Brain microvascular endothelial cell (primary cell): ENCODE measurements around the gene SERPINA4.
A peak's percentile ranks its signal among the peaks of the same experiment; 100 is the strongest.

Experiments used
- DNase-seq: peaks from one replicate; pipeline ENCODE4 v3.0.0-alpha.2; 2020
- H3K27ac ChIP-seq: fragments of 250-450 bp; sonication (Bioruptor Pico); 2 replicates; pipeline ENCODE4 v1.5.1; 2020; ENCODE audit warnings: mild to moderate bottlenecking, moderate library complexity
- H3K27me3 ChIP-seq: fragments of 250-450 bp; sonication (Bioruptor Pico); replicated peaks from 2 replicates; pipeline ENCODE4 v1.5.1; 2020; ENCODE audit warnings: mild to moderate bottlenecking
- H3K36me3 ChIP-seq: fragments of 250-450 bp; sonication (Bioruptor Pico); replicated peaks from 2 replicates; pipeline ENCODE4 v1.5.1; 2020; ENCODE audit warnings: mild to moderate bottlenecking
- H3K4me3 ChIP-seq: 2 replicates; pipeline ENCODE4 v1.5.1; 2011; ENCODE audit warnings: low read depth, mild to moderate bottlenecking, control low read depth, low read length, moderate library complexity
- CTCF ChIP-seq: IDR thresholded peaks from 2 replicates; pipeline ENCODE4 v1.5.1; 2011; ENCODE audit warnings: low read depth, mild to moderate bottlenecking, moderate library complexity, low read length, control low read depth, inconsistent platforms; ENCODE audit errors: missing control alignments
- in situ Hi-C: cut with HindIII; loops from 2 replicates; pipeline ENCODE4 v1.10.0; 2017; ENCODE audit warnings: low sequenced_read_pairs, low pct_ligation_motif_present

SERPINA4 gene

DNA sequence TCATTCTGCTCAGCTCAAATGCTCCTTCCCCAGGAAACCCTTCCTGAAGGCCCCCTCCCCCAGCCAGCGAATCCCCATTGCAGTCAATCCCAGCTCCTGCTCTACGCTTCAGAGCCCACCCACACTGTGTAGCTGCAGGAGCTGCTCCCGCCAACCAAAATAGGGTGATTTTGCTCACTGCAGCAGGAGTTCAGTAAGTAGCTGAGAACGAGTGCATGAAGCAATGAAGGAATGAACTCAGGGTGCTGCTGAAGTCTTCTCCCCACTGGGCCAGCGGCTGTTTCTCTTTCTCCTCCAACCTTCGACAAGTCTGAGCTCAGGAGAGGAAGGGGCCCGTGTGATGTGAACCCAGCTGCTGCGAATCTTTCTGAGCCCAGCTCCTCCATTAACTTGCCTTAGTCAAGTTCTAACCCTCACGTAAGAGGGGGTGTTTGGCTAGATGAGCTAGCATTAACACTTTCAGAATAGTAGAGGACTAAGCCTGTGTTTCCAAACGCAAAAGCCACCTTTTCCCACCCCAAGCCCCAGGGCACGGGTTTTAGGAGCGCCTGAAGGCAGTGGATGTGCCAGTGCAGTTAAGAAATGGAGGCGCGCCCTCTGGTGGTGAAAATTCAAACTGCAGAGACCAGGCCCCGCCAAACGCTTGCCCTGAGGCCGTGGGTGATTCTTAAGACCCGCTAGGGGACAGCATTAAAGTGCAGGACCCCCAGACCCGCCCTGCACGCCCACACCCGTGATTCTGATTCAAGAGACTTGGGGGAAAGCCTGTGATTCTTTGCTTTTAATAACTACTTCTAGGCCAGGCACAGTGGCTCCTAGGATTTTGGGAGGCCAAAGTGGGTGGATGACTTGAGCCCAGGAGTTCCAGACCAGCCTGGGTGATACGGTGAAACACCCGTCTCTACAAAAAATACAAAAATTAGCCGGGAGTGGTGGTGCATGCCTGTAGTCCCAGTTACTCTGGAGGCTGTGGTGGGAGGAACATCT lies 11.9 kb upstream of the SERPINA4 start:
- peak; percentile 93 for TF ChIP-seq CTCF
- no peaks in the 10 kb centered on the region for H3K27me3 ChIP-seq
- in situ Hi-C loops, result no loop called here

DNA sequence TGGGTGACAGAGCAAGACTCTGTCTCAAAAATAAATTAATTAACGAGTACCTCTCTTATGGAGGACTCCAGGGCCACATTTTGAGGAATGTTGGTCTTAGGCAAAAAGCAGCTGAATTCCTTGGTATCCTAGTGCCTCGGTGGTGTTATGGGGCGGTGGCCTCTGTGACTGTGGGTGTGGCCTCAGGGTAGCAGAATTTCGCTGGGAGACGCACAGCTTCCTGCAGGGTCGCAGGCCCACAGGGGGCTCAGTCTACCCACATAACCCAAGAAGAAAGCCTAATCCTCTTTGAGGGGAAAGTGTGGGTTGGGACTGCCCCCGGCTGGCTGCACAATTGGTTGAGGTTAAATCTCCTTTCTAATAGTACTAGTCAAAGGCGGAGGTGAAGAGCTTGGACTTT lies 11.2 kb upstream of the SERPINA4 start:
- H3K36me3 ChIP-seq, result no peaks in the 10 kb centered on the region
- in situ Hi-C loops, result no loop called here
- DNase-seq, result no peak
- H3K4me3 ChIP-seq, result no peak overlapping the region
- no peak for TF ChIP-seq CTCF
- no peak overlapping the region for H3K27ac ChIP-seq
- no peaks in the 10 kb centered on the region for H3K27me3 ChIP-seq

More for the DNA sequence above, 11.9 kb upstream of the SERPINA4 start:
- Histone ChIP-seq H3K36me3 (no peaks in the 10 kb centered on the region), H3K4me3 (no peak overlapping the region), H3K27ac (no peak overlapping the region)
- peak; percentile 61 for DNase-seq

DNA sequence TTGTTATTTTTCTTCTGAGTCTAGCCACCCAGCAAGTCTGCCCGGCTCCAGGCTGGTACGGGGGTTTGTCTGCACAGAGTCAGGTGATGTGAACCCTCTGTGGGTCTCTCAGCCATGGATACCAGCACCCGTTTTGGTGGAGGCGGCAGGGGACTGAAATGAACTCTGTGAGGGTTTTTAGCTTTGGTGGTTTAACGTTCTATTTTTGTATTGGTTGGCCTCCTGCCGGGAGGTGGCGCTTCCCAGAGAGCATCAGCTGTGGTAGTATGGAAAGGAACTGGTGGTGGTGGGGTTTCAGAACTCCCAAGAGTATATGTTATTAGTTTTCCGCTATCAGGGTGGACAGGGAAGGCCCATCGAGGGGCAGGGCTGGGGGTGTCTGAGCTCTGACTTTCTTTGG lies 5.3 kb upstream of the SERPINA4 start:
- no peaks in the 10 kb centered on the region for H3K36me3 ChIP-seq
- H3K4me3 ChIP-seq, result no peak overlapping the region
- no peak for TF ChIP-seq CTCF
- no peaks in the 10 kb centered on the region for H3K27me3 ChIP-seq
- no peak for DNase-seq
- H3K27ac ChIP-seq, result no peak overlapping the region
- in situ Hi-C loops, result no loop called here

DNA sequence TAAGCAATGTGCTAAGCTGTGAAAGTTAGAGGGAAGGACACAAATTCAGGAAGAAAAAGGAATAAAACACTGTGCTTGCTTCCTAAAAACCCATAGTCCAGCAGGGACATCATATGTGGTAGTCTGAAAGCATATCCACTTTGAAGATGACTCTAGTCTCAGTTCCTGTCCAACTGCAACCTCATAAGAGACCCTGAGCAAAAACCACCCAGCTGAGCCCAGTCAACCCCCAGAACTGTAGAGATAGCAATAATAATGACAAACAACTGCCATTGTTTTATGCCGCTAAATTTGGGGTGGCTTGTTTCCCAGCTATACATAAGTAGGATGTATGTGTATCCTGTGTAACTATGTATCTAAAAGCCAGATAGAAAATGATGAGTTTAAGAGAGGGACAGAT lies 3.9 kb upstream of the SERPINA4 start:
- DNase-seq, result no peak
- Histone ChIP-seq H3K27ac (no peak overlapping the region), H3K27me3 (no peaks in the 10 kb centered on the region), H3K36me3 (no peaks in the 10 kb centered on the region), H3K4me3 (no peak overlapping the region)
- in situ Hi-C loops, result no loop called here
- no peak for TF ChIP-seq CTCF

- Histone ChIP-seq H3K4me3 (no peak overlapping the region), H3K27me3 (no peaks in the 10 kb centered on the region), H3K27ac (no peak overlapping the region), H3K36me3 (no peaks in the 10 kb centered on the region)
- TF ChIP-seq CTCF, result peak; percentile 31
- no peak for DNase-seq
- in situ Hi-C loops, result no loop called here
Measured at GRCh38 chr14:94558842-94559241, 2.4 kb upstream of the SERPINA4 start.
